Ovary (tissue), 3 donors: Measurements from ENCODE around the gene ARID1B.

Source experiments
- CTCF ChIP-seq, 3 donors: fragments of 450-650 bp in 2 of 3; fragments of 200-600 bp in 1 of 3; IDR thresholded peaks; one replicate each; pipeline versions ENCODE4 v1.5.1 to v1.8.0; 2016 to 2022; ENCODE audit warnings: antibody characterized with exemption in 3 of 3, mild to moderate bottlenecking in 1 of 3
- EP300 ChIP-seq: sonication (generic); formaldehyde crosslinking; IDR thresholded peaks from one replicate; pipeline ENCODE4 v1.6.1; 2017; ENCODE audit warnings: antibody characterized with exemption
- POLR2A ChIP-seq: fragments of 450-650 bp; IDR thresholded peaks from one replicate; pipeline ENCODE4 v1.6.1; 2017; ENCODE audit warnings: antibody characterized with exemption, mild to moderate bottlenecking, moderate library complexity
- donor health status: DM: no; HTN: no; CAD: no.

GRCh38 chr6:157064502-157064901, 287.3 kb downstream of the ARID1B start:
- TF ChIP-seq CTCF (IDR thresholded peaks at IDR 0.05) = no peak
- no peak for TF ChIP-seq EP300
- no peak for TF ChIP-seq POLR2A
